GM18526 (cell line): ENCODE measurements around the gene SAMD3.

Source experiments
- POLR2A ChIP-seq: IDR thresholded peaks from 3 replicates; pipeline ENCODE4 v1.6.1; 2011; ENCODE audit not compliant: insufficient read length; ENCODE audit errors: extremely low read depth

The SAMD3 gene

DNA sequence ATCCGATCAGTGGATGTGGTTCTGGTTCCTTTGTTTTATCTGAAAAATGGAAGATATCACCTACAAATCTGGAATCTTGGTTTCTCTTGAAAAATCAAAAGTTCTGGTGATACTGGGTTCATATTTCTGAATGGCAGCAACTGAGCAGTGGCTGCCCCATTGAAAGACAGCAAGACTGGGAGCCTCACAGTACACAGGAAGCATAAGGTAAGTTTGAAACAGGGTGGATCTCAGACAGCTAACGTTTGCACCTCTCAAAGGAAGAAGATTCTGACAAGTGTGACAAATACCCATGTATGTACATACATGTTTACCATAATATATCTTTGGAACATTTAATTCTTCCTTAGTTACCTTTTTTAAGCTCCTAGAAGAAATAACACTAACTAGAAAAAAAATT lies at the start of gene SAMD3:
TSS of gene SAMD3 (minus strand) at position 177 of the 400 bp plus-strand sequence. CDS start 7,678 bp downstream, outside the sequence.
- TF ChIP-seq POLR2A: no peak

- no peak for TF ChIP-seq POLR2A
Observed at GRCh38 chr6:130269969-130270635, 47.4 kb upstream of the SAMD3 start.

- TF ChIP-seq POLR2A: no peak
Observed at GRCh38 chr6:130262008-130262407, 39.3 kb upstream of the SAMD3 start.

GRCh38 chr6:130259557-130259956 lies 36.8 kb upstream of the SAMD3 start:
- no peak for TF ChIP-seq POLR2A

DNA sequence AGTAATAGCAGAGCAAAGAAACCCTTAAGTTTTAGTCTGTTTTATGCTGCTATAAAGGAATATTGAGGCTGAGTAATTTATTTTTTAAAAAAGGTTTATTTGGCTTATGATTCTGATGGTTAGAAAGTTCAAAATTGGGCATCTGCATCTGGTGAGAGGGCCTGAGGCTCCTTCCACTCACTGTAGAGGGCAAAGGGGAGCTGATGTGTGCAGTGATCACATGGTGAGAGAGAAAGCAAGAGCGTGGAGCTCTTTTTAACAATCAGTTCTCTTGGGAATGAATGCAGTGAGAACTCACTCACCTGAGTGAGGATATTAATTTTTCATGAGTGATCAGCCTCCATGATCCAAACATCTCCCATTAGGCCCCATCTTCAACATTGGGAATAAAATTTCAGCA lies 36.4 kb upstream of the SAMD3 start:
- no peak for TF ChIP-seq POLR2A

- TF ChIP-seq POLR2A: no peak
Observed at GRCh38 chr6:130252527-130253237, 29.9 kb upstream of the SAMD3 start.

GRCh38 chr6:130245267-130245666 lies 22.5 kb upstream of the SAMD3 start:
- TF ChIP-seq POLR2A: no peak

DNA sequence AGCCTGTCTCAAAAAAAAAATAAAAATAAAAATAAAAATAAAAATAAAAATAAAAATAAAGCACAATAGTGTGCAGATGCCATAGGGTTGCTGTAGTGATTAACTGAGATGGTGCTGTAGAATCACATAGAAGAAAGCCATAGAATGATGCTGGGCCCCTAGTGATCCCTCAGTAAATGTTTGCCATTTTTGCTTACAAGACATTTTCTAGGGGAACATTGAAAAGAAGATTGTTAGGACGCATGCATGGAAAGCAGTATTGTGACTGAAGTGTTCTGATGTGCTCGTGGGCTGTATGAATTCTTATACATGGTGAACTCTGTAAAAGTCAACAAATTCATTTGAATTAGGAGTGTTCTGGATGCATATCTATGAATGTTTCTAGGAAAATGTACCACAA lies 22.0 kb upstream of the SAMD3 start:
- no peak for TF ChIP-seq POLR2A

- TF ChIP-seq POLR2A: no peak
Observed at GRCh38 chr6:130240232-130240631, 17.5 kb upstream of the SAMD3 start.

DNA sequence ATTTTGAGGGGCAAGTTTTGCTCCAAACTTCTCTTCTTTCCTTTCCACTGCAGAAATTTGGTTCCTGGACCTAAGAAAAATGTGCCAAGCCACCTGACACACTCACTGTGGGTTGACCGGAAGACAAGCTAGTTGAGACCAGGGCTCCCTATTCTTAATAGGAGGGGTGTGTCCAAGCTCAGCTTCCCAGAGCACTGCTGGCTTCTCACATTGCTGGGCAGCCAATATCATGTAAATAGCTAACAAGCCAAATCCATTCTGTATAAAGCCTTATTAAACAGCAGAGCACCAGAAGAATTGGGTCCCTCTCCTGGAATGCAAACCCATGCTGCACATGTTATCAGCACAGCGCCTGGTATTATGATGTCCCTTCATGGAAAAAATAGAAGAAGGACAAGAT lies 17.0 kb upstream of the SAMD3 start:
- no peak for TF ChIP-seq POLR2A

DNA sequence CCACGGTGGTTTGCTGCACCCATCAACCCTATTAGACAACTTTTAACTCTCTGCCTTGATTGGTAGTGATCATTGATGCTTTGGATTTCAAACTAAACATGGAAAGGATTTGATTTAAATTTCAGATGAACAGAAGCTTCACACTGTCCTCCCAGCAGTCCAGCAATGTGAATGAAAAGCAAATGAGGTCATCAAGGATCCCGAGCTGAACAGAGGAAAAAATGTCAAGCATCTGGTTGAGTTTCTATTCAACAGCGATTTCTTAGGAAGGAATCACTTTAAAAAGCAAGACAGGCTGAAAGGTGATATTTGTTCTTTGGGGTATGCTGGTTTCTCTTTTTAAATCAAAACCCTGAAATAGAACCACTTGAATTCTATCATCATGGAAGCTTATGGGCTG lies 10.6 kb upstream of the SAMD3 start:
- no peak for TF ChIP-seq POLR2A

DNA sequence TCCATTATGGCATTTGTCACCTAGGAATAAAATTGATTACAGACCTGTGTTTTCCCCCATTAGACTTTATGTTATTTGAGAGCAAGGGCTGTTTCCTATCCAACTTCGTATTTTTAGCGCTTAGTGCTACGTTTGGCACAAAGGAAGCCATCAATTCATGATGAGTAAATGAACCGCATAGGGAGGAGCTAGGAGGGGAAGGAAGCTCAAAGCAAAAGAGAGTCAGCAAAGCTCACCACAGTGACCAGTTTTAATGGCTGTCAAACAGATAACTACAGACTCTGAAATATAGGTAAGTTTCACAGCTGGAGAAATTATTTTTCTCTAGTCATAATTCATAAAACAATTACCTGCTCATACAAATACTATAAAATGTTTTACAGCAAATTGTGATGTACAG lies 6.9 kb upstream of the SAMD3 start:
- TF ChIP-seq POLR2A: no peak

DNA sequence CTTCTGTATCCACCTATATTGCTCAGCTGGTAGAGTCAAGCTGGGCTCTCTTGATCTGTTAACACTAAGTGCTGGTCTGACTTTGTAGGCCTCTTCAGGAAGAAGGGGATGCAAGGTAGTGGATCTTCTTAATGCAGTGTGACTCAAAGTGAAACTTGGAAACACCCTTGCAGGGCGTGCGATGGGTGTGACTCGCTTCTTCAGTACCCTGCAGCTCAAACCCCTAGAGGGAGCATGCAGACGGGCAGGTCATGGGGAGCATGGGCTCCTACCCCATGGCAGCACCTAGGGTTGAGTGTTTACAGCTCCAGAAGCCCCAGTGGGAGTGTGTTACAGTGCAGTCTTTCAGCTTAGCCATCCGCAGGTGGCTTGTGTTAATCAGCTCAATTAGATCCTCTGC lies 757 bp upstream of the SAMD3 start:
- no peak for TF ChIP-seq POLR2A

- no peak for TF ChIP-seq POLR2A
Observed at GRCh38 chr6:130218134-130218533, 4.6 kb downstream of the SAMD3 start.

GRCh38 chr6:130216620-130217019 lies 6.1 kb downstream of the SAMD3 start:
- TF ChIP-seq POLR2A: no peak

GRCh38 chr6:130215526-130215925 lies 7.2 kb downstream of the SAMD3 start:
- no peak for TF ChIP-seq POLR2A
